ENCODE data around the gene DPYSL5.

Gene DPYSL5, protein sequence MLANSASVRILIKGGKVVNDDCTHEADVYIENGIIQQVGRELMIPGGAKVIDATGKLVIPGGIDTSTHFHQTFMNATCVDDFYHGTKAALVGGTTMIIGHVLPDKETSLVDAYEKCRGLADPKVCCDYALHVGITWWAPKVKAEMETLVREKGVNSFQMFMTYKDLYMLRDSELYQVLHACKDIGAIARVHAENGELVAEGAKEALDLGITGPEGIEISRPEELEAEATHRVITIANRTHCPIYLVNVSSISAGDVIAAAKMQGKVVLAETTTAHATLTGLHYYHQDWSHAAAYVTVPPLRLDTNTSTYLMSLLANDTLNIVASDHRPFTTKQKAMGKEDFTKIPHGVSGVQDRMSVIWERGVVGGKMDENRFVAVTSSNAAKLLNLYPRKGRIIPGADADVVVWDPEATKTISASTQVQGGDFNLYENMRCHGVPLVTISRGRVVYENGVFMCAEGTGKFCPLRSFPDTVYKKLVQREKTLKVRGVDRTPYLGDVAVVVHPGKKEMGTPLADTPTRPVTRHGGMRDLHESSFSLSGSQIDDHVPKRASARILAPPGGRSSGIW

GRCh38 chr2:26847655-26848335 is at the start of gene DPYSL5:
DPYSL5 (plus strand) TSS chr2:26848132; CDS start chr2:26898500, 50,368 bp downstream.
- TF ChIP-seq, protein P1, sequence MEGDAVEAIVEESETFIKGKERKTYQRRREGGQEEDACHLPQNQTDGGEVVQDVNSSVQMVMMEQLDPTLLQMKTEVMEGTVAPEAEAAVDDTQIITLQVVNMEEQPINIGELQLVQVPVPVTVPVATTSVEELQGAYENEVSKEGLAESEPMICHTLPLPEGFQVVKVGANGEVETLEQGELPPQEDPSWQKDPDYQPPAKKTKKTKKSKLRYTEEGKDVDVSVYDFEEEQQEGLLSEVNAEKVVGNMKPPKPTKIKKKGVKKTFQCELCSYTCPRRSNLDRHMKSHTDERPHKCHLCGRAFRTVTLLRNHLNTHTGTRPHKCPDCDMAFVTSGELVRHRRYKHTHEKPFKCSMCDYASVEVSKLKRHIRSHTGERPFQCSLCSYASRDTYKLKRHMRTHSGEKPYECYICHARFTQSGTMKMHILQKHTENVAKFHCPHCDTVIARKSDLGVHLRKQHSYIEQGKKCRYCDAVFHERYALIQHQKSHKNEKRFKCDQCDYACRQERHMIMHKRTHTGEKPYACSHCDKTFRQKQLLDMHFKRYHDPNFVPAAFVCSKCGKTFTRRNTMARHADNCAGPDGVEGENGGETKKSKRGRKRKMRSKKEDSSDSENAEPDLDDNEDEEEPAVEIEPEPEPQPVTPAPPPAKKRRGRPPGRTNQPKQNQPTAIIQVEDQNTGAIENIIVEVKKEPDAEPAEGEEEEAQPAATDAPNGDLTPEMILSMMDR (IDR thresholded peaks at IDR 0.05; ENCODE audit: low read depth, low read length, missing control alignments), result no peak
- H3K4me3 ChIP-seq (replicated peaks; ENCODE audit: low read depth, low read length), result peak within 1 kb of the TSS; percentile 28
- no peak for DNase-seq (ENCODE audit: extremely low read depth, low read depth)

DNA sequence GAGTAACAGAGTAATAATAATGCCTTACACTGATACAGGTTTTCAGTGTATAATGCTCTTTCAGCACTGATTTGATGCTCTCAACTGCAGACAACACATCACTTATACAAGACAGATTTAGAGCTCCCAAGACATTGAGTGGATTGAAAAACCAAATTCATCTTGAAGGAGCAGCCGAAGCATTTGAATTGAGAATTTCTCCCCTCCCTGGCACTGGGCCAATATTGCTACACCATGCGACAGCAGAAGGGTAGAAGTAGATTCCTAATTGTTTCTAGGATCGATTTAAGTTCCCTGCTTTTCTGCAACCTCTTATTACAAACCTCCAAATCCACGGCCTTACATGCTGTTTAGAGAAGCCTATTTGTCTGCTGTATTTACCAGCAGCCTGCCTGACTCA is 46.6 kb upstream of the DPYSL5 start:
- no peak overlapping the region for H3K4me3 ChIP-seq (replicated peaks; ENCODE audit: low read depth, low read length)
- TF ChIP-seq, protein P1 (IDR thresholded peaks at IDR 0.05; ENCODE audit: low read depth, low read length, missing control alignments), result no peak
- DNase-seq (ENCODE audit: extremely low read depth, low read depth), result no peak

DNA sequence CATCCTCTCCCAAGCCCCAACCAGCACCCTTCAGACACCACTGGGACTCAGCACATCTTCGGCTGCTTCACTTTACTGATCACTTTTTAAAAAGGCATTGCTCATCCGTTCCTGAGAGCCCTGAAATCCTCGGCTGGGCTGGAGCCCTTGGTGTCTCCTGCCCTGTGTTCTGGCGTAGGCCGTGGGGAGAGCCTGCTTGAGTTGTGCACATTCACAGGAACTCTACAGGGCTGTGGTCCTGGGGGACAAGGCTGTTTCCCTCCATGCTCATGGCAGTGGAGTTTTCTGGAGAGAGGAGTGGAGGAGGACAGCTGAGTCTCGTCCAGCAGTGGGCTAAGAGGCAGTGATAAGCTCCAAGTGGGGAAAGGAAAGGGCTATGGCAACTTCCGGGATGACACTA is 46.1 kb upstream of the DPYSL5 start:
- DNase-seq (ENCODE audit: extremely low read depth, low read depth), result no peak
- TF ChIP-seq, protein P1 (IDR thresholded peaks at IDR 0.05; ENCODE audit: low read depth, low read length, missing control alignments), result no peak
- no peak overlapping the region for H3K4me3 ChIP-seq (replicated peaks; ENCODE audit: low read depth, low read length)

- TF ChIP-seq, protein P1 (IDR thresholded peaks at IDR 0.05; ENCODE audit: low read depth, low read length, missing control alignments), result no peak
- H3K4me3 ChIP-seq (replicated peaks; ENCODE audit: low read depth, low read length), result no peak overlapping the region
- peak; percentile 20 for DNase-seq (ENCODE audit: extremely low read depth, low read depth)
Observed at GRCh38 chr2:26805241-26805676, 42.7 kb upstream of the DPYSL5 start.

DNA sequence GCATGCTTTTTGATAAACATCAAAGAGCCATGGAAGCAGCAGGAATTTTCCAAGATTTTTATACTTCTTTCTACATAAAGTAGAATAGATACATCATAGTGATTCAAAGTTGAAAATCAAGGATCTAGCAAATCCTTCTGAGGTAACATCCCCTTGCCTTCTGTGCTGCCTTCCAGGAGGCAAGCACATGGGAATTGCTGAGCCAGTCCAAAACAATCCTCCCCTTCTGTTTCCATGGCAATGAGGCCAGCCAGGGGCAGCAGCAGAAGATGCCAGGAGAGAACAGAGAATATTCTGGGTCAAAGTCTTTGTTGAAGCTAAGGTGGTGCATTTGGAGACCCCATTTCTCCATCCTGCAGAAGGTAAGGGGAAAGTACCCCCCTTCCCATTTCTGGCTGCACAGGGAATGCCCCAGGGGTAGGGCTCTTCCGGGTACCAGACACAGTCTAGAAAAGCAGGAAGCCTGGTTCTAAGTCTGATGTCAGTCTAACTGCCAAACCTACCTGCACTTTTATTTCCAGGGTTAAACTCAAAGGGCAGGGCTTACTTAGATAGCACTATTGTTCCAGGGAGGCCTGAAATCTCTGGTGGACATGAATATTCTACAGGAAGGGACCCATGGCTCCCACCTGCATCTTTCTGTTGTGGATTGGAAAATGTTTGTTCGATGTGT is 40.0 kb upstream of the DPYSL5 start:
- peak; percentile 16 for DNase-seq (ENCODE audit: extremely low read depth, low read depth)
- TF ChIP-seq, protein P1 (IDR thresholded peaks at IDR 0.05; ENCODE audit: low read depth, low read length, missing control alignments), result no peak
- H3K4me3 ChIP-seq (replicated peaks; ENCODE audit: low read depth, low read length), result no peak overlapping the region

- no peak overlapping the region for H3K4me3 ChIP-seq (replicated peaks; ENCODE audit: low read depth, low read length)
- no peak for DNase-seq (ENCODE audit: extremely low read depth, low read depth)
- TF ChIP-seq, protein P1 (IDR thresholded peaks at IDR 0.05; ENCODE audit: low read depth, low read length, missing control alignments), result no peak
Observed at GRCh38 chr2:26809211-26809610, 38.7 kb upstream of the DPYSL5 start.

Data from HFF-Myc (cell line).